Measurements from ENCODE around the gene SLC48A1. TPM values are rescaled to one million over a fixed set of nuclear protein-coding genes. Genes with fewer than 3 reads are reported as not detected.

Gene SLC48A1
- total RNA-seq, 1 donor from 2014 or later, result 65.5 TPM

DNA sequence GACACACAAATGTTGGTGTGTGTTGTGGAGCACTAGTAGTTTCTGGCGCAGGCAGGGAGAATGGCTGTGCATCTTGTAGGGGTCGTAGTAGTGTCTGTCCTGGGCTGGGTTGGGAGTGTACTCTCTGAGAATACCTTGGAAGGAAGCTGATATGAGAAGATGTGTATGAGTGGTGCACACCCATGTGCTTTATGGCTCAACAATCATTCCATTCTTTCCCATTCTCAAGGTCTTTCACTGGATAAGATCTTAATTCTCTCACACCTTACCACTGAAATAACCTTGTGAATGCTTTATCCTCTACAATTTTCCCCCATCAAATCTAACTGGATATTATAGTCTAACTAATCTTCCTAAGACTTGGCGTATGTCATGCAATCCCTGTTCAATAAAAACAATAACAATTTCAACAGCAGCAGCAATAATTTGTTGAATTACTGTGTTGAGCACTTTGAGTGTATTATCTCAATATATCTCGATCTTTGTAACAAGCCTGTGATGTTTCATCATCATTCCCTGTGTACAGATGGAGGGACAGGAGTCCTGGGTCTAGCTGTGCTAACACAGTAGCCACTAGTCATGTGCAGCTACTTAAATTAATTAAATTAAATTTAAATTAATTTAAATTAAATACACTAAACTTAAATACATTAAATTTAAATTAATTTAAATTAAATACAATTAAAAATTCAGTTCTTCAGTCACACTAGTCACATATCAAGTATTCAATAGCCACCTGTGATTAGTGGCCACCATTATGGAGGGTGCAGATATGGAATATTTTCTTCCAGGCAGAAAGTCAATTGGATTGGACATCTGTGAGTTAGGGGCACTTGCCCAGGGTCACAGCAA is 3.6 kb upstream of the SLC48A1 start:
- TF ChIP-seq, protein P1, sequence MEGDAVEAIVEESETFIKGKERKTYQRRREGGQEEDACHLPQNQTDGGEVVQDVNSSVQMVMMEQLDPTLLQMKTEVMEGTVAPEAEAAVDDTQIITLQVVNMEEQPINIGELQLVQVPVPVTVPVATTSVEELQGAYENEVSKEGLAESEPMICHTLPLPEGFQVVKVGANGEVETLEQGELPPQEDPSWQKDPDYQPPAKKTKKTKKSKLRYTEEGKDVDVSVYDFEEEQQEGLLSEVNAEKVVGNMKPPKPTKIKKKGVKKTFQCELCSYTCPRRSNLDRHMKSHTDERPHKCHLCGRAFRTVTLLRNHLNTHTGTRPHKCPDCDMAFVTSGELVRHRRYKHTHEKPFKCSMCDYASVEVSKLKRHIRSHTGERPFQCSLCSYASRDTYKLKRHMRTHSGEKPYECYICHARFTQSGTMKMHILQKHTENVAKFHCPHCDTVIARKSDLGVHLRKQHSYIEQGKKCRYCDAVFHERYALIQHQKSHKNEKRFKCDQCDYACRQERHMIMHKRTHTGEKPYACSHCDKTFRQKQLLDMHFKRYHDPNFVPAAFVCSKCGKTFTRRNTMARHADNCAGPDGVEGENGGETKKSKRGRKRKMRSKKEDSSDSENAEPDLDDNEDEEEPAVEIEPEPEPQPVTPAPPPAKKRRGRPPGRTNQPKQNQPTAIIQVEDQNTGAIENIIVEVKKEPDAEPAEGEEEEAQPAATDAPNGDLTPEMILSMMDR (IDR thresholded peaks at IDR 0.05; ENCODE audit: unreplicated experiment), result no peak
- Mint-ChIP-seq H3K36me3 (ENCODE audit: low read depth, unreplicated experiment) (peaks cover 25% of the 10 kb centered on the region), H3K27me3 (ENCODE audit: unreplicated experiment) (peaks cover 17% of the 10 kb centered on the region)

DNA sequence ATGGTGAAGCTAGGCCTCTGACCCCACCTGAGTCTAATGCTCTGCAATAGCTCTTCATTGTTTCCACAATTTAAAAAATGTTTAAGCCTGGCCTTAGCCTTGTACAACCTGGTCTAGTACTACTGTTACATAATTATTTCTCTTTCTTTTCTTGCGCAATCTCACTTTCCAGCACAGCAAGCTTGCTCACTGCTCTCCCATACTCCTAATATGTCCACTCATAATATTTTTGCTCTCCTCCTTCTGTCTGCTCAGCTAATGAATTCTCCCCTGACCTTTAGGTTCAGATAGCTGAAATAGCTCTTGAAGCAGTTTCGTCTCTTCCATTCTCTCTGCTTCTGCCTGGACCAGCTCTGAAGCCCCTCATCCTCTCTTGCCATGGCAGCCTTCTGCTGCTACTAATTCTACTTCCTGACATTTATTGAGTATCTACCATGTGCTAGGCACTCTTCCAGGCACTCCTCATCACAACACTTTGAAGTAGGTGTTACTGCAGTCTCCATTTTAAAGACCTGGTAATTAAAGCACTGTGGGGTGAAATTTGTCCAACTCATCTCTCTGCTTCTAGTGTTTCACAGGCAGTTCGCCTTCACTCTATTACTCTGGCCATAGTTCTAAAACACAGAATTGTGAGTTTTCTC is 2.8 kb upstream of the SLC48A1 start:
- TF ChIP-seq, protein P1 (IDR thresholded peaks at IDR 0.05; ENCODE audit: unreplicated experiment), result no peak
- H3K4me1 Mint-ChIP-seq (ENCODE audit: unreplicated experiment), result peaks cover 16% of the 10 kb centered on the region

More for the DNA sequence above, 3.6 kb upstream of the SLC48A1 start:
- Mint-ChIP-seq H3K4me1 (ENCODE audit: unreplicated experiment) (peaks cover 12% of the 10 kb centered on the region), H3K9me3 (ENCODE audit: unreplicated experiment) (no peaks in the 10 kb centered on the region), H3K27ac (ENCODE audit: unreplicated experiment) (no peak overlapping the region), H3K4me3 (ENCODE audit: unreplicated experiment) (no peak overlapping the region)
- no peak for DNase-seq (ENCODE audit: low spot score)

DNA sequence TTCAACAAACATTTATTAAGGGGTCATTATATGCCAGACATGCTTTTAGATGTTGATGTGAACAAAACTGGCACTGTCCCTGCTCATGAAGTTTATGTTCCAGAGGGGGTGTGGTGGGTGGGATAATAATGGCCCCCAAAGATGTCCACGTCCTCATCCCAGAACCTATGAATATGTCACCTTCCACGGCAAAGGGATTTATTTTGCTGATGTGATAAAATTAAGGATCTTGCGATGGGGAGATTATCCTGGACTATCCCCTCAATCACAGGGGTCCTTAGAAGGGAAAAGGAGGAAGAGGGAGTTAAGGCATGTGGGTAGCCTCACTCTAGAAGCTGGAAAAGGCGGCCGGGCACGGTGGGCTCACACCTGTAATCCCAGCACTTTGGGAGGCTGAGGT is 1.7 kb upstream of the SLC48A1 start:
- no peak overlapping the region for H3K4me3 Mint-ChIP-seq (ENCODE audit: unreplicated experiment)
- H3K27ac Mint-ChIP-seq (ENCODE audit: unreplicated experiment), result peak overlapping the region; percentile 26
- H3K27me3 Mint-ChIP-seq (ENCODE audit: unreplicated experiment), result peaks cover 18% of the 10 kb centered on the region
- no peak for DNase-seq (ENCODE audit: low spot score)
- peaks cover 27% of the 10 kb centered on the region for H3K4me1 Mint-ChIP-seq (ENCODE audit: unreplicated experiment)
- H3K9me3 Mint-ChIP-seq (ENCODE audit: unreplicated experiment), result no peaks in the 10 kb centered on the region
- TF ChIP-seq, protein P1 (IDR thresholded peaks at IDR 0.05; ENCODE audit: unreplicated experiment), result no peak
- peaks cover 22% of the 10 kb centered on the region for H3K36me3 Mint-ChIP-seq (ENCODE audit: low read depth, unreplicated experiment)

More for the DNA sequence above, 2.8 kb upstream of the SLC48A1 start:
- H3K27me3 Mint-ChIP-seq (ENCODE audit: unreplicated experiment), result peaks cover 17% of the 10 kb centered on the region
- H3K27ac Mint-ChIP-seq (ENCODE audit: unreplicated experiment), result no peak overlapping the region
- H3K36me3 Mint-ChIP-seq (ENCODE audit: low read depth, unreplicated experiment), result peaks cover 26% of the 10 kb centered on the region
- no peak overlapping the region for H3K4me3 Mint-ChIP-seq (ENCODE audit: unreplicated experiment)
- no peaks in the 10 kb centered on the region for H3K9me3 Mint-ChIP-seq (ENCODE audit: unreplicated experiment)
- DNase-seq (ENCODE audit: low spot score), result no peak

DNA sequence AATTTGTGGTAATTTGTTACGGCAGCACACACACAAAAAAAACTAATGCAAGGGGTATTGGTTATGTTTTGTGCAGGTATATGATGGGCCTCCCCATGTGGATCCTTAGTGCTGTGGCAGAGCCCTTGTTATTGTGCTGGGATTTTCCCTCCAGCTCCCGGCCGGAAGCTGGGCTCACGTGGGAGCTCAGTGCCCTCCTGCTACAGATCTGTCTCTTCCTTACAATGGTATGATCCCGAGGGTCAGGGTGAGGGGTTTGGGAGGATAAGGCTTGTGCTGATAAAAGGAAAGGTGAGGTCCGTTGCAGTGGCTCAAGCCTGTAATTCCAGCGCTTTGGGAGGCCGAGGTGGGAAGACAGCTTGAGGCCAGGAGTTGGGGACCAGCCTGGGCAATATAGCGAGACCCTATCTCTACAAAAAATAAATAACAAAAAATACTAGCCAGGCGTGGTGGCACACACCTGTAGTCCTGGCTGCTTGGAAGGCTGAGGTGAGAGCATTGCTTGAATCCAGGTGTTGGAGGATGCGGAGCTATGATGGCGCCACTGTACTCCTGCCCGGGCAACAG is 861 bp upstream of the SLC48A1 start:
- Mint-ChIP-seq H3K9me3 (ENCODE audit: unreplicated experiment) (no peaks in the 10 kb centered on the region), H3K4me1 (ENCODE audit: unreplicated experiment) (peaks cover 35% of the 10 kb centered on the region), H3K27me3 (ENCODE audit: unreplicated experiment) (peaks cover 23% of the 10 kb centered on the region), H3K36me3 (ENCODE audit: low read depth, unreplicated experiment) (peaks cover 22% of the 10 kb centered on the region), H3K4me3 (ENCODE audit: unreplicated experiment) (peak overlapping the region; percentile 89), H3K27ac (ENCODE audit: unreplicated experiment) (peak overlapping the region; percentile 86)
- TF ChIP-seq, protein P1 (IDR thresholded peaks at IDR 0.05; ENCODE audit: unreplicated experiment), result no peak
- DNase-seq (ENCODE audit: low spot score), result no peak
